OCI-LY7 (cell line): ENCODE data around the gene ZNF410.

Experiments used
- CTCF ChIP-seq: fragments of 200-600 bp; sonication (generic); conservative IDR thresholded peaks from 2 replicates; pipeline ENCODE4 v1.5.1; 2014; ENCODE audit warnings: mild to moderate bottlenecking, antibody characterized with exemption, low read length, moderate library complexity, mixed read lengths
- EZH2phosphoT487 ChIP-seq: fragments of 200-600 bp; sonication (generic); IDR thresholded peaks from 2 replicates; pipeline ENCODE4 v1.6.1; 2018; ENCODE audit warnings: low read depth, borderline replicate concordance, mild to moderate bottlenecking, mixed run types, antibody characterized with exemption, low read length, moderate library complexity, mixed read lengths

- TF ChIP-seq CTCF (no peak), EZH2phosphoT487 (no peak)
These were observed 69.0 kb downstream of the ZNF410 start for GRCh38 chr14:73955674-73956073.
